Endothelial cell of umbilical vein (primary cell): ENCODE data around the gene PTPRE. TPM values are rescaled to one million over a fixed set of nuclear protein-coding genes. Genes with fewer than 3 reads are reported as not detected.

ENCODE experiments used
- BruUV-seq: library from RNA; stranded (reverse); fragments of 400-500 nt; replicated peaks from 2 replicates; lab custom pipeline; 2021; lab: Mats Ljungman, UMichigan
- CTCF ChIA-PET: fragments of 300-600, 350-600 bp; sonication (Branson Sonifier 250); formaldehyde crosslinking; loops from one replicate; lab custom pipeline; 2021; ENCODE audit warnings: antibody characterized with exemption, inconsistent platforms; lab: Charles Lee
- POLR2A ChIA-PET: fragments of 300-600, 350-600 bp; sonication (Branson Sonifier 250); formaldehyde crosslinking; loops from one replicate; lab custom pipeline; 2021; ENCODE audit warnings: antibody characterized with exemption, inconsistent platforms; lab: Charles Lee
- DNase-seq: peaks from one replicate; pipeline ENCODE4 v3.0.0-alpha.2; 2011; ENCODE audit warnings: low read depth, low spot score
- FAIRE-seq: peaks from 2 replicates; lab custom pipeline; 2011; peaks lifted over from hg19 to GRCh38; lab: Jason Lieb, UNC
- H2AFZ ChIP-seq: 2 replicates; pipeline ENCODE4 v1.6.0; 2012; ENCODE audit warnings: low read depth, low read length, control low read depth, inconsistent platforms
- H3K27ac ChIP-seq: 2 replicates; pipeline ENCODE4 v1.5.1; 2011; ENCODE audit warnings: low read depth, mild to moderate bottlenecking, control low read depth, low read length, moderate library complexity; ENCODE audit not compliant: insufficient read depth
- H3K27me3 ChIP-seq, 2 experiments: 2 replicates each; pipeline versions ENCODE4 v1.6.0 to v1.6.1; 2011; ENCODE audit warnings: low read length in 2 of 2, mixed read lengths in 1 of 2; ENCODE audit not compliant: control insufficient read depth in 2 of 2, insufficient read depth in 2 of 2
- H3K36me3 ChIP-seq, 2 experiments: 2 replicates in 1 of 2; 3 replicates in 1 of 2; pipeline ENCODE4 v1.5.1; 2011; ENCODE audit warnings: low read length in 2 of 2, mild to moderate bottlenecking in 1 of 2, moderate library complexity in 1 of 2; ENCODE audit not compliant: control insufficient read depth in 2 of 2, insufficient read depth in 2 of 2; ENCODE audit errors: extremely low read depth in 1 of 2
- H3K4me1 ChIP-seq: 3 replicates; pipeline ENCODE4 v1.5.1; 2011; ENCODE audit warnings: mild to moderate bottlenecking, low read length; ENCODE audit not compliant: control insufficient read depth, insufficient read depth; ENCODE audit errors: extremely low read depth
- H3K4me2 ChIP-seq: 2 replicates; pipeline ENCODE4 v1.6.1; 2011; ENCODE audit warnings: low read length, control low read depth, mixed read lengths; ENCODE audit not compliant: insufficient read depth
- H3K4me3 ChIP-seq, 3 experiments: fragments of 200-600 bp in 1 of 3; sonication (generic), shearing (Covaris generic) in 1 of 3; replicated peaks in 1 of 3; 2 replicates each; pipeline ENCODE4 v1.5.1; 2011 to 2016; ENCODE audit warnings: control low read depth in 3 of 3, low read length in 3 of 3, mild to moderate bottlenecking in 2 of 3, inconsistent platforms in 1 of 3, low read depth in 1 of 3, moderate library complexity in 1 of 3; ENCODE audit not compliant: insufficient read depth in 1 of 3
- H3K79me2 ChIP-seq: 2 replicates; pipeline ENCODE4 v1.6.0; 2012; ENCODE audit warnings: low read length, inconsistent platforms; ENCODE audit not compliant: control insufficient read depth, insufficient read depth
- H3K9ac ChIP-seq: replicated peaks from 2 replicates; pipeline ENCODE3; 2011; ENCODE audit warnings: low read length, control low read depth; ENCODE audit not compliant: insufficient read depth; ENCODE audit errors: extremely low read depth
- H3K9me1 ChIP-seq: replicated peaks from 3 replicates; pipeline ENCODE4 v1.6.0; 2011; ENCODE audit warnings: mild to moderate bottlenecking, low read length; ENCODE audit not compliant: control insufficient read depth, insufficient read depth; ENCODE audit errors: extremely low read depth
- H3K9me3 ChIP-seq: replicated peaks from 2 replicates; pipeline ENCODE4 v1.5.1; 2012; ENCODE audit warnings: low read length, inconsistent platforms; ENCODE audit not compliant: control insufficient read depth, insufficient read depth
- H4K20me1 ChIP-seq: replicated peaks from 2 replicates; pipeline ENCODE3; 2011; ENCODE audit warnings: mild to moderate bottlenecking, low read length; ENCODE audit not compliant: control insufficient read depth, insufficient read depth; ENCODE audit errors: extremely low read depth
- CTCF ChIP-seq, 2 donors: IDR thresholded peaks; 1 replicate in 1 of 2; 2 replicates in 1 of 2; pipeline ENCODE4 v1.5.1; 2011; ENCODE audit warnings: low read length in 2 of 2, mild to moderate bottlenecking in 2 of 2, moderate library complexity in 2 of 2, control low read depth in 1 of 2, inconsistent platforms in 1 of 2, low read depth in 1 of 2; ENCODE audit not compliant: insufficient read depth in 1 of 2; ENCODE audit errors: extremely low read depth in 1 of 2
- EZH2 ChIP-seq: IDR thresholded peaks from 2 replicates; pipeline ENCODE4 v1.6.1; 2012; ENCODE audit warnings: borderline replicate concordance, low read depth, mild to moderate bottlenecking, moderate library complexity, low read length, inconsistent platforms; ENCODE audit not compliant: severe bottlenecking
- FOS ChIP-seq: IDR thresholded peaks from 2 replicates; pipeline ENCODE4 v1.6.1; 2011; ENCODE audit warnings: mild to moderate bottlenecking, low read length, moderate library complexity, borderline replicate concordance; ENCODE audit not compliant: insufficient read depth
- GATA2 ChIP-seq: IDR thresholded peaks from 2 replicates; pipeline ENCODE4 v1.7.0; 2011; ENCODE audit warnings: low read depth, mild to moderate bottlenecking, moderate library complexity, mixed read lengths, low read length; ENCODE audit not compliant: insufficient read length, insufficient read depth
- JUN ChIP-seq: IDR thresholded peaks from 2 replicates; pipeline ENCODE4 v1.6.1; 2011; ENCODE audit warnings: borderline replicate concordance, low read depth; ENCODE audit not compliant: insufficient read length, insufficient read depth
- MAX ChIP-seq: IDR thresholded peaks from 2 replicates; pipeline ENCODE4 v1.6.1; 2011; ENCODE audit not compliant: insufficient read depth, insufficient read length
- MYC ChIP-seq: IDR thresholded peaks from one replicate; pipeline ENCODE4 v1.6.1; 2011; ENCODE audit warnings: mild to moderate bottlenecking, low read depth, low read length
- POLR2A ChIP-seq: IDR thresholded peaks from 2 replicates; pipeline ENCODE4 v1.6.1; 2012; ENCODE audit warnings: low read depth, mild to moderate bottlenecking, control low read depth, low read length
- POLR2AphosphoS5 ChIP-seq: IDR thresholded peaks from 2 replicates; pipeline ENCODE4 v1.6.1; 2012; ENCODE audit warnings: low read depth, mild to moderate bottlenecking, control low read depth, low read length, moderate library complexity; ENCODE audit not compliant: insufficient read depth
- dilution Hi-C: fragments of 300-500 bp; cut with MboI; formaldehyde crosslinking; loops from one replicate; pipeline ENCODE4 v1.15.0; 2019; ENCODE audit warnings: low sequenced_read_pairs; ENCODE audit not compliant: extremely low pct_ligation_motif_present
- intact Hi-C: fragments of 100-400 bp; cut with micrococcal nuclease; formaldehyde crosslinking; loops from one replicate; pipeline ENCODE4 v1.10.0; 2022
- polyA plus RNA-seq, 4 experiments: library from polyadenylated mRNA; depleted of rRNA in 3 of 4; stranded (reverse) in 3 of 4; unstranded in 1 of 4; fragments of >200 nt; gene quantifications; 2 replicates each; pipeline versions ENCODE4 v1.2.1 to v1.2.3, GENCODE V29; 2011 to 2012; ENCODE audit warnings: missing spikeins in 1 of 4
- total RNA-seq: library from RNA; stranded (reverse); gene quantifications from 2 replicates; pipeline ENCODE4 v1.2.3, GENCODE V29; 2021

PTPRE gene
- total and polyA plus RNA-seq, 2 donors (not counting 3 experiments of a cell fraction or from before 2014, with no cell fraction given) = 37.3 to 116 TPM

GRCh38 chr10:128018691-128019090, 111.8 kb downstream of the PTPRE start:
- H3K4me2 ChIP-seq = no peak overlapping the region
- H3K27me3 ChIP-seq = no peaks in the 10 kb centered on the region
- POLR2A ChIA-PET = no interaction called here
- TF ChIP-seq JUN (no peak), POLR2A (no peak), EZH2 (no peak), MYC (no peak), POLR2AphosphoS5 (no peak), MAX (no peak), GATA2 (no peak), FOS (no peak), CTCF (IDR thresholded peaks at IDR 0.05; ENCODE audit: extremely low read depth in 1 of 2, insufficient read depth in 1 of 2, low read depth in 1 of 2, low read length in 2 of 2) (no peak)
- peaks cover 7 to 33% of the 10 kb centered on the region in 2 experiments for H3K36me3 ChIP-seq
- H2AFZ ChIP-seq = no peak overlapping the region
- H3K4me1 ChIP-seq = peaks cover 3% of the 10 kb centered on the region
- intact Hi-C loops (loop anchor here (2.0 kb wide), 1 partner anchor 50 kb away; no protein-coding TSS in a partner anchor), dilution Hi-C loops (no loop called here)
- H4K20me1 ChIP-seq = no peaks in the 10 kb centered on the region
- no peaks in the 10 kb centered on the region for H3K9me3 ChIP-seq
- H3K9me1 ChIP-seq = no peaks in the 10 kb centered on the region
- peak overlapping the region; percentile 54 for H3K27ac ChIP-seq
- BruUV-seq = no TSS peak
- H3K79me2 ChIP-seq = peaks cover 91% of the 10 kb centered on the region
- CTCF ChIA-PET = interaction anchor here (0.7 to 14.9 kb wide), 5 partner anchors 17 to 130 kb away, joined by 3 to 425 read pairs (median 7); partner anchors contain the start of gene PTPRE
- FAIRE-seq (no peak), DNase-seq (no peak)
- H3K9ac ChIP-seq = no peak overlapping the region
- H3K4me3 ChIP-seq = no peak overlapping the region
